Raji (cell line): ENCODE measurements around the gene ZBTB17.

ENCODE experiments used
- POLR2A ChIP-seq: IDR thresholded peaks from 2 replicates; pipeline ENCODE4 v1.6.1; 2011; ENCODE audit warnings: low read depth, low read length, control low read depth; ENCODE audit not compliant: insufficient read depth

ZBTB17 gene

DNA sequence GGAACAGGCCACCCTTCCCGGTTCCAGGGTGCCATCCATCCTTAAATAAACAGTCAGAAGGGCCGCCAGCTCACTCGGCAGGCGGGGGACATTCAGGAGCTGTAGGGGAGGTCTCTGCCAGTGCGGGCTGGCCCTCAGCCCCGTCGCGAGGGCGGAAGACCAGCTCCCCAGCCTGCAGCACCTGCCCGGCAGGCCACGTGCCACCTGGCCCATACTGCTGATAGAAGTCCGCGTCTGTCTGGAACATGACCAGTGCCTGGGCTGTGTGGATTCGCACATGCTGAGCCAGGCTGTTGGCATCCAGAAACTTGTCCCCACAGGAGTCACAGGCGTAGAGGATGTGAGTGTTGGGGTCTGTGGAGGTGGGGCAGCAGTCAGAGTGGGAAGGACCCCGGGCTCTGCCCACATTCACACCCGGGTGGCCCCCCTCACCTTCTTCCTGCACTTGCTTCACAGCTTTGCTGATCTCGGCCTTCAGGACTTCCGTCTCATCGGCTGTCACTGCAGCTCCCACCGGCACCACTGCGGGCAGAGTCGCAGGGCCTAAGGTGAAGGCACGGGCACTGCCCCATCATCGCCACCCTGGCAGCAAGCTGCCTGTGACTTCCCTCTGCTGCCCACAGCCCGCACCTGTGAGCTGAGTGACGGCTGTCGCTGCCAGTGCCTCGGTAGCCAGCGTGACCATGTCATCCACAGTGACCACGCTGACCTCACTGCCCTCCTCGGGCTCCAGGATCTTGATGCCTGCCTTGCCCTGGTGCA, 33.8 kb downstream of the ZBTB17 start:
- no peak for TF ChIP-seq POLR2A

DNA sequence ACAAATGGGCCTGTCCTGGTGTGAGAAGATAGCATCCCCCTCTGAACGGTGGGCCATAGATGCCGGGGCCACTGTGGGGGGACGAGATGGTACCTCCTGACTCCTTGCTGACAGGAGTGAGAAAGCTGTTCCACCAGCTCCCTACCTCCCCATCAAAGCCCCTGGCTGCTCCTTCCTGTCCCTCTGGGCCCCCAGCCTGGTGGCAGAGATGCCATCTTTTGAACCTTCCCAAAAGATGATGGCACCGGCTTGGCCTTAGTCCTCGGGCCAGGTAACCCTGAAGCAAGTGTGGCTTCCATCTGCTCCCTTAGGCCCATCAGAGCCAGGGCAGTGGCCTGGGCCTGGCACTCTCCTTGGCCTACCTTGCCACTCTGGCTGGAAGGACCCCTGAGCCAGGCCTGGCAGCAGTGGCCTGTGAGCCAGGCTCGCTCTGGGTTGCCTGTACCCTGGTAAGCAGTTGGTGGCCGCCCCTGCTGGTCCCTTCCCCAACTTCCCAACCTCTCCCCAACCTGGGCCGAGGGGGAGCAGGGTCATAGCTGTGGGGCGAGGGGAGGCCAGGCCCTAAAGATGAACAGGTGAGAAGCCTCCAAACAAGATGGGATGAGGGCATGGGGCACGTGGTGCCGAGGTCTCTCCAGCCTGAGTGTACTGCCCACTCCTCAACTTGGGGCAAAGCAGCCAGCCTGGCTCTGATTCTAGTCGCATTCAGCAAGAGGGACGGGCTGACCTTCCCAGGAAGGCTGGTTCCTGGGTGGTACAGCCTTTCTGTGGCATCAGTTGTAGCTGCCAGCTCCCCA, 34.7 kb downstream of the ZBTB17 start:
- TF ChIP-seq POLR2A: no peak

DNA sequence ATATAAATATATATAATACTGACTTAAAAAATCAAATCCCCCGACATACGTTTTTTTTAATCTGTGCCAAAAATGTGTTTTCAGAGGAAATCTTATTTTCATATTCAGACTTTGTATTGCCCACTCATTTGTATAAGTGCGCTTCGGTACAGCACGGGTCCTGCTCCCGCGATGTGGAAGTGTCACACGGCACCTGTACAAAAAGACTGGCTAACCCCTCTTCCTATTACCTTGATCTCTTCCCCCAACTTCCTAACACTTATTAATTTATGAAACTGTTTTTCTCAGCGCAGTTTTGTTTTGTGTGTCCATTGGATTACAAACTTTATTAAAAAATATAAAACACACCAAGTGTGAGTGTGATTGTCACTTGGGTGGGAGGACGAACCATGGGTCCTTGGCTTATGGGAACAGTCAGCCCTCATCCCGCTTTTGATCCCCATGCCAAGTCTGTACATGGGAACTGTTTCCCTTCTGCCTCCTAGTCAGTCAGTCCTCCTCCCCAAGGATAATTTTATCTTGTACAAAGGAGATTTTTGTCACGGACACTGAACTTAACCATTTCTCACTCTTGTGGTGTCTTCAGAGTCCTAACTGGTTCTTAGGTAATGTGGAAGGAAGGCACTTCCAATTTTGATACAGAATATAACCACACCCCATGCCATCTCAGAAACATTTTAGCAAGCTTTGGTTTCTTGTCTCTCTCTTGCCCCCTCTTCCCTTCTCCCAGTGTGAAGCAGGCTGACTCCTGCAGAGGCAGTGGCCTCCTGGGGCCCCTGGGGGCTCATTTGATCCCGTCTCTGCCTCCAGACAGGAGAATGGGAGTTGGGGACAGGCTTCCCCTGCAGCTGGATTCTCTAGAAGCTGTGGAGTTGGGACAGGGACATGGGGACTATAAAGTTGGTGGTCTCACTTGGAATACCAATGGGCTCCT, 35.5 kb downstream of the ZBTB17 start:
- TF ChIP-seq POLR2A: no peak

DNA sequence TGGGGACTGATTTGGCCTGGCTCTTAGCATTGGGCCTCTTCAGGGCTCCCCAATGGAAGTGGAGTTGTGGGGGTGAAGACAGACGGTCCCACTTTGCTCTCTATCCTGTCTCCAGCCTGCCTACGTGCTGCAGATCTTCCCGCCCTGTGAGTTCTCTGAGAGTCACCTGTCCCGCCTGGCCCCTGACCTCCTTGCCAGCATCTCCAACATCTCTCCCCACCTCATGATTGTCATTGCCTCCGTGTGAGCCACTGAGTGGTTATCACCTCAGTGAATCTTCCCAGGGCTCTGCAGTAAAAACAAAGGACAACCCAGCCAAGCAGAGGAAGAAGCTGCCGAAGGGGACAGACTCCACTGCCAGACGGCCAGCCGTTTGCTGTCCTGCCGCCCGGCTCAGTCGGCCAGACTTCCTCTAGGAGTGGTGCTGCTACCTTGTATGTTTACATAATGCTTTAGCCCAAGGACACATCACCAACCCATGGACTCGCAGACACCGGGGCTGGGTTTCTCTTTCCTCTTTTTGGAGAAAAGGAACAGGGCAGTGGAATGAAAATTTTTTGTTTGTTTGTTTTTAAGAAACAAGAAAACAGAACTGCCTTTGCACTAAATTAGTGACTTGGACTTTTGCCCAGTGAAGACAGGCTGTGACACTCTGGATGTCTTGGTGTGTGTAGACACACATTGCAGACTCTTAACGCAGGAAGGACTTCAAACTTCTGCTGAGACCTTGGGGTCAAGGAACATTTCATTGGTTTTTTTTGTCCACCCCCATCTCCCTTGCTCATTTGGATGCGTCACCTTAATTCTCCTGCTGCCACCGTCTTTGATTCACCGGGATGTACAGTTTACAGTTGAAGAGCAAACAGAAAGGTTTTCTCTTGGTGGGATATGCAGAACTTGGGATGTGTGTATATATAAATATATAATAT, 36.5 kb downstream of the ZBTB17 start:
- no peak for TF ChIP-seq POLR2A

DNA sequence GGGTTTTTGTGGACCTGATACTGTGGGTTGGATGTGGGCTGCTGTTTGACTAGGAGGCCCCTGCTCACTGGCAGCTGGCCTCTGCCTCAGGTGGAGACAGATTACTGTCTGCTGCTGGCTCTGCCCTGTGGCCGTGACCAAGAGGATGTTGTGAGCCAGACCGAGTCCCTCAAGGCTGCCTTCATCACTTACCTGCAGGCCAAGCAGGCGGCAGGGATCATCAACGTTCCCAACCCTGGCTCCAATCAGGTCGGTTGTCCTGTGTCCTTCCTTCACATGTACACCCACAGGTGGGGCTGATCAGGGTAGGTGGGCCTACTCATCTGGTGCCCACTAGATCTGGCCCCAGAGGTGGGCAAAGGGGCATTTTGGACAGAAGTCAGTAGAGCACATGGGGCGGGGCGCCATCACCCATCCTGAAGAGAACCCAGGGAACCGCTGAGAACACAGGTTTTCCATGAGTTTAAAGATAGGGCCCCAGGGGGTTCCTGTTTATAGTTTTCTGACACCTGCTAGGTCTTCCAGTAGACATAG, 37.2 kb downstream of the ZBTB17 start:
- TF ChIP-seq POLR2A: no peak

DNA sequence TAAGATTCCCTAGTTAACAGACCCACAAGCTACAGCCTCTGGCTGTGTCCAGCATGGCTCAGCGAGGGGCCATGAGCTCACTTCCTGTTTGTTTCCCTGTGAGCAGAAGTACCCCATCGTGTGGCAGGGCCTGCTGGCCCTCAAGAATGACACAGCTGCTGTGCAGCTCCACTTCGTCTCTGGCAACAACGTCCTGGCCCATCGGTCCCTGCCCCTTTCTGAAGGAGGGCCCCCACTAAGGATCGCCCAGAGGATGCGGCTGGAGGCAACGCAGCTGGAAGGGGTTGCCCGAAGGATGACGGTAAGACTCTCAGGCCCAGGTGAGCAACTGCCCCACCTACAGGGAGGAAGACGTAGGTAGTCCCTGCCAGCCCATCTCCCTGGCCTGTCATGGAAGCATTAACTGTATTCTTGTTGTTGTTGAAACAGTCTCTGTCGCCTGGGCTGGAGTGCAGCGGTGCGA, 38.2 kb downstream of the ZBTB17 start:
- no peak for TF ChIP-seq POLR2A

DNA sequence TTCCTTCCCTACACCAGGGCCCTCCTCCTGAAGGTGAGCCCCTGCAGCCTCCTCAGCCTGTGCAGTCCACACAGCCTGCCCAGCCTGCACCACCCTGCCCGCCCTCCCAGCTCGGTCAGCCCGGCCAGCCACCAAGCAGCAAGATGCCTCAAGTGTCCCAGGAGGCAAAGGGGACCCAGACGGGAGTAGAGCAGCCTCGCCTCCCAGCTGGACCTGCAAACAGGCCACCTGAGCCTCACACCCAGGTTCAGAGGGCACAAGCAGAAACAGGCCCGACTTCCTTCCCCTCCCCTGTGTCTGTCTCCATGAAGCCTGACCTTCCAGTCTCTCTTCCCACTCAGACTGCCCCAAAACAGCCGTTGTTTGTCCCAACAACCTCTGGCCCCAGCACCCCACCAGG, 38.8 kb downstream of the ZBTB17 start:
- TF ChIP-seq POLR2A: no peak

DNA sequence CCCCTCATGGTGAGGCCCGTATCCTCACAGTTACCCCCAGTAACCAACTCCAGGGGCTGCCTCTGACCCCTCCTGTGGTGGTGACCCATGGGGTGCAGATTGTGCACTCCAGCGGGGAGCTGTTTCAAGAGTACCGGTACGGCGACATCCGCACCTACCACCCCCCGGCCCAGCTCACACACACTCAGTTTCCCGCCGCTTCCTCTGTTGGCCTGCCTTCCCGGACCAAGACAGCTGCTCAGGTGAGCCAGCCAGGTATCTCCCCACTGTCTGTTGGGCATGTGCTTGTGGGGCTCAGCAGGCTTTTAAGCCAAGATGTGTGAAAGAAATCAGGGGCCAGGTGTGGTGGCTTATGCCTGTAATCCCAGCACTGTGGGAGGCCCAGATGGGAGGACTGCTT, 39.9 kb downstream of the ZBTB17 start:
- TF ChIP-seq POLR2A: no peak

DNA sequence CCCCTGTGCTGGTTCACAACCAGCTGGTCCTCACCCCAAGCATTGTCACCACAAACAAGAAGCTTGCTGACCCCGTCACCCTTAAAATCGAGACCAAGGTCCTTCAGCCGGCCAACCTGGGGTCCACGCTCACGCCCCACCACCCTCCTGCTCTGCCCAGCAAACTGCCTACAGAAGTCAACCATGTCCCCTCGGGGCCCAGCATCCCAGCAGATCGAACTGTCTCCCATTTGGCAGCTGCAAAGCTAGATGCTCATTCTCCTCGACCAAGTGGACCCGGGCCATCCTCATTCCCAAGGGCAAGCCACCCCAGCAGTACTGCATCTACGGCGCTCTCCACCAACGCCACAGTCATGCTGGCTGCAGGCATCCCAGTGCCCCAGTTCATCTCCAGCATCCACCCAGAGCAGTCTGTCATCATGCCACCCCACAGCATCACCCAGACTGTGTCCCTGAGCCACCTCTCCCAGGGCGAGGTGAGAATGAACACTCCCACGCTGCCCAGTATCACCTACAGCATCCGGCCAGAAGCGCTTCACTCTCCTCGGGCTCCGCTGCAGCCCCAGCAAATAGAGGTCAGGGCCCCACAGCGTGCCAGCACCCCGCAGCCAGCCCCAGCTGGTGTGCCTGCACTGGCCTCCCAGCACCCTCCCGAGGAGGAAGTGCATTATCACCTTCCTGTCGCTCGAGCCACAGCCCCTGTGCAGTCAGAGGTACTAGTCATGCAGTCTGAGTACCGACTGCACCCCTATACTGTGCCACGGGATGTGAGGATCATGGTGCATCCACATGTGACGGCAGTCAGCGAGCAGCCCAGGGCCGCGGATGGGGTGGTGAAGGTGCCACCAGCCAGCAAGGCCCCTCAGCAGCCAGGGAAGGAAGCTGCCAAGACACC, 40.6 kb downstream of the ZBTB17 start:
- TF ChIP-seq POLR2A: no peak

DNA sequence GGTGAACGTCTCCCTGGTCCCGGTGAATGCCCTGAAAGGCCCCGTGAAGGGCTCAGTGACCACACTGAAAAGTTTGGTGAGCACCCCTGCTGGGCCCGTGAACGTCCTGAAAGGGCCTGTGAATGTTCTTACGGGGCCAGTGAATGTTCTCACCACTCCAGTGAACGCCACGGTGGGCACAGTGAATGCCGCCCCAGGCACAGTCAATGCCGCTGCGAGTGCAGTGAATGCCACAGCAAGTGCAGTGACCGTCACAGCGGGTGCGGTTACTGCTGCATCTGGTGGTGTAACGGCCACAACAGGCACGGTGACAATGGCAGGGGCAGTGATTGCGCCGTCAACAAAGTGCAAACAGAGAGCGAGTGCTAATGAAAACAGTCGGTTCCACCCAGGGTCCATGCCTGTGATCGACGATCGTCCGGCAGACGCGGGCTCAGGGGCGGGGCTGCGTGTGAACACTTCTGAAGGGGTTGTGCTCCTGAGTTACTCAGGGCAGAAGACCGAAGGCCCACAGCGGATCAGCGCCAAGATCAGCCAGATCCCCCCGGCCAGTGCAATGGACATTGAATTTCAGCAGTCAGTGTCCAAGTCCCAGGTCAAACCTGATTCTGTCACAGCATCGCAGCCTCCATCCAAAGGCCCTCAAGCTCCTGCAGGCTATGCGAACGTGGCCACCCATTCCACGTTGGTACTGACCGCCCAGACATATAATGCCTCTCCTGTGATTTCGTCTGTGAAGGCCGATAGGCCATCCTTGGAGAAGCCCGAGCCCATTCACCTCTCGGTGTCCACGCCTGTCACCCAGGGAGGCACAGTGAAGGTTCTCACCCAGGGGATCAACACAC, 41.5 kb downstream of the ZBTB17 start:
- no peak for TF ChIP-seq POLR2A

DNA sequence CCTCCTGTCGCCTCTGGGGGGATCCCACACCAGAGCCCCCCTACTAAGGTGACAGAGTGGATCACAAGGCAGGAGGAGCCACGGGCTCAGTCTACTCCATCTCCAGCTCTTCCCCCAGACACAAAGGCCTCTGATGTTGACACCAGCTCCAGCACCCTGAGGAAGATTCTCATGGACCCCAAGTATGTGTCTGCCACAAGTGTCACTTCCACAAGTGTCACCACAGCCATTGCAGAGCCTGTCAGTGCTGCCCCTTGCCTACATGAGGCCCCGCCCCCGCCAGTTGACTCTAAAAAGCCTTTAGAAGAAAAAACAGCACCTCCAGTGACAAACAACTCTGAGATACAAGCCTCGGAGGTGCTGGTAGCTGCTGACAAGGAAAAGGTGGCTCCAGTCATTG, 42.2 kb downstream of the ZBTB17 start:
- TF ChIP-seq POLR2A: no peak

DNA sequence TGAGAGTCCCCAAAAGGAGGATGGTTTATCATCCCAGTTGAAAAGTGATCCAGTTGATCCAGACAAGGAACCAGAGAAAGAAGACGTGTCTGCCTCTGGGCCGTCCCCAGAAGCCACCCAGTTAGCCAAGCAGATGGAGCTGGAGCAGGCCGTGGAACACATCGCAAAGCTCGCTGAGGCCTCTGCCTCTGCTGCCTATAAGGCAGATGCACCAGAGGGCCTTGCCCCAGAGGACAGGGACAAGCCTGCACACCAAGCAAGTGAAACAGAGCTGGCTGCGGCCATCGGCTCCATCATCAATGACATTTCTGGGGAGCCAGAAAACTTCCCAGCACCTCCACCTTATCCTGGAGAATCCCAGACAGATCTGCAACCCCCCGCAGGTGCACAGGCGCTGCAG, 43.3 kb downstream of the ZBTB17 start:
- TF ChIP-seq POLR2A: no peak
